GM12872 (cell line): ENCODE results near the gene TSNAX.

Source experiments
- CTCF ChIP-seq: IDR thresholded peaks from 3 replicates; pipeline ENCODE4 v1.5.1; 2011; ENCODE audit warnings: low read depth, mild to moderate bottlenecking, low read length, moderate library complexity; ENCODE audit not compliant: insufficient read depth

Gene TSNAX

GRCh38 chr1:231522931-231523642 is 5.4 kb upstream of the TSNAX start:
- no peak for TF ChIP-seq CTCF

GRCh38 chr1:231523816-231524215 is 4.7 kb upstream of the TSNAX start:
- TF ChIP-seq CTCF = no peak

GRCh38 chr1:231526536-231526935 is 1.9 kb upstream of the TSNAX start:
- no peak for TF ChIP-seq CTCF

GRCh38 chr1:231527586-231528171 is 790 bp upstream of the TSNAX start:
- no peak for TF ChIP-seq CTCF

- TF ChIP-seq CTCF = no peak
Measured at GRCh38 chr1:231533240-231533639, 4.8 kb downstream of the TSNAX start.

GRCh38 chr1:231534703-231535159 is 6.3 kb downstream of the TSNAX start:
- no peak for TF ChIP-seq CTCF

- TF ChIP-seq CTCF = no peak
Measured at GRCh38 chr1:231536099-231536498, 7.6 kb downstream of the TSNAX start.
